HepG2 (cell line): ENCODE data around the gene SMIM1. TPM values are rescaled to one million over a fixed set of nuclear protein-coding genes. Genes with fewer than 3 reads are reported as not detected.

Source experiments
- CBX5 ChIP-seq: sonication (generic); formaldehyde crosslinking; IDR thresholded peaks from 2 replicates; pipeline ENCODE4 v1.4.0; 2020; ENCODE audit warnings: missing genetic modification reagents, borderline replicate concordance
- EZH2 ChIP-seq: conservative IDR thresholded peaks from 2 replicates; pipeline ENCODE4 v1.6.1; 2012; ENCODE audit warnings: mild to moderate bottlenecking, low read depth, low read length, moderate library complexity
- FOXA1 ChIP-seq, 2 experiments: fragments of 450-650 bp in 1 of 2; sonication (generic) in 1 of 2; formaldehyde crosslinking in 1 of 2; IDR thresholded peaks; 2 replicates each; pipeline versions ENCODE4 v1.4.0 to v1.6.1; 2016 to 2020; ENCODE audit warnings: missing genetic modification reagents in 1 of 2
- GLI4 ChIP-seq: sonication (generic); formaldehyde crosslinking; IDR thresholded peaks from 2 replicates; pipeline ENCODE4 v1.5.1; 2020; ENCODE audit warnings: missing genetic modification reagents, mild to moderate bottlenecking, moderate library complexity, borderline replicate concordance
- HOXD1 ChIP-seq: sonication (generic); formaldehyde crosslinking; IDR thresholded peaks from 2 replicates; pipeline ENCODE4 v1.5.0; 2020; ENCODE audit warnings: missing genetic modification reagents
- RCOR2 ChIP-seq: IDR thresholded peaks from 2 replicates; pipeline ENCODE4 v1.6.1; 2016; ENCODE audit warnings: missing biosample characterization, missing genetic modification reagents
- TRIM22 ChIP-seq: fragments of 450-650 bp; IDR thresholded peaks from 2 replicates; pipeline ENCODE4 v1.6.1; 2017
- ZNF329 ChIP-seq: sonication (generic); formaldehyde crosslinking; IDR thresholded peaks from 2 replicates; pipeline ENCODE4 v1.9.0; 2021; ENCODE audit warnings: low read depth, mild to moderate bottlenecking, missing genetic modification reagents
- ZNF503 ChIP-seq: sonication (generic); formaldehyde crosslinking; IDR thresholded peaks from 2 replicates; pipeline ENCODE4 v1.4.0; 2020; ENCODE audit warnings: missing genetic modification reagents
- ZNF512B ChIP-seq: sonication (generic); formaldehyde crosslinking; IDR thresholded peaks from 2 replicates; pipeline ENCODE4 v1.5.1; 2020; ENCODE audit warnings: missing genetic modification reagents, mild to moderate bottlenecking, borderline replicate concordance
- ZNF513 ChIP-seq: sonication (generic); formaldehyde crosslinking; conservative IDR thresholded peaks from 2 replicates; pipeline ENCODE4 v1.5.0; 2020; ENCODE audit warnings: missing genetic modification reagents
- ZNF691 ChIP-seq: sonication (generic); formaldehyde crosslinking; IDR thresholded peaks from 2 replicates; pipeline ENCODE4 v1.4.0; 2020; ENCODE audit warnings: missing genetic modification reagents, low read depth, mild to moderate bottlenecking, borderline replicate concordance
- ZNF704 ChIP-seq: sonication (generic); formaldehyde crosslinking; IDR thresholded peaks from 2 replicates; pipeline ENCODE4 v1.8.1; 2023; ENCODE audit warnings: mild to moderate bottlenecking, inconsistent platforms, moderate library complexity, missing genetic modification reagents, borderline replicate concordance
- ZSCAN20 ChIP-seq: sonication (generic); formaldehyde crosslinking; IDR thresholded peaks from 2 replicates; pipeline ENCODE4 v1.4.0; 2020; ENCODE audit warnings: missing genetic modification reagents, mild to moderate bottlenecking, borderline replicate concordance
- polyA plus RNA-seq, 8 experiments: library from polyadenylated mRNA; depleted of rRNA in 3 of 8; stranded (reverse) in 7 of 8; unstranded in 1 of 8; fragments of >200 nt; fragmentation: Illumina TruSeq in 4 of 8; extraction: Trizol in 4 of 8; gene quantifications; 2 replicates each; pipeline versions ENCODE4 v1.2.1 to v1.2.3, GENCODE V29; 2011 to 2016; ENCODE audit warnings: low read depth in 4 of 8, missing spikeins in 1 of 8, mixed read lengths in 1 of 8; ENCODE audit not compliant: insufficient read depth in 1 of 8
- total RNA-seq, 5 experiments: library from RNA; depleted of rRNA; stranded (reverse); fragments of >200 nt; fragmentation: Illumina TruSeq; extraction: Trizol; gene quantifications; 2 replicates each; pipeline ENCODE4 v1.2.3, GENCODE V29; 2016; ENCODE audit warnings: low read depth in 1 of 5
- TF ChIP-seq, protein P1 (sequence below): sonication (generic); formaldehyde crosslinking; IDR thresholded peaks from 2 replicates; pipeline ENCODE4 v1.4.0; 2020; ENCODE audit warnings: missing genetic modification reagents

The SMIM1 gene
- total and polyA plus RNA-seq, 2 of the 13 experiments (the other 11 are each of a cell fraction or from before 2014, with no cell fraction given), result 12.4 to 56.3 TPM

- TF ChIP-seq ZNF503 (CRISPR knock-in tag), result peak; percentile 64; the same call in 1 of the 2 replicates
- TF ChIP-seq RCOR2 (CRISPR knock-in tag), result no peak
- no peak for TF ChIP-seq ZNF329 (CRISPR knock-in tag)
- TF ChIP-seq ZSCAN20 (CRISPR knock-in tag), result no peak
- TF ChIP-seq, protein P1, sequence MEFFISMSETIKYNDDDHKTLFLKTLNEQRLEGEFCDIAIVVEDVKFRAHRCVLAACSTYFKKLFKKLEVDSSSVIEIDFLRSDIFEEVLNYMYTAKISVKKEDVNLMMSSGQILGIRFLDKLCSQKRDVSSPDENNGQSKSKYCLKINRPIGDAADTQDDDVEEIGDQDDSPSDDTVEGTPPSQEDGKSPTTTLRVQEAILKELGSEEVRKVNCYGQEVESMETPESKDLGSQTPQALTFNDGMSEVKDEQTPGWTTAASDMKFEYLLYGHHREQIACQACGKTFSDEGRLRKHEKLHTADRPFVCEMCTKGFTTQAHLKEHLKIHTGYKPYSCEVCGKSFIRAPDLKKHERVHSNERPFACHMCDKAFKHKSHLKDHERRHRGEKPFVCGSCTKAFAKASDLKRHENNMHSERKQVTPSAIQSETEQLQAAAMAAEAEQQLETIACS, result no peak
- no peak for TF ChIP-seq GLI4 (CRISPR knock-in tag)
- peak; percentile 41; the same call in 1 of the 2 replicates for TF ChIP-seq ZNF704 (CRISPR knock-in tag)
- TF ChIP-seq HOXD1 (CRISPR knock-in tag), result no peak
- TF ChIP-seq TRIM22, result no peak
- TF ChIP-seq ZNF691 (CRISPR knock-in tag), result peak; percentile 51; the same call in 1 of the 2 replicates
- TF ChIP-seq CBX5 (CRISPR knock-in tag), result peak; percentile 84
- no peak for TF ChIP-seq EZH2
- TF ChIP-seq FOXA1 (IDR thresholded peaks at IDR 0.05), result no peak
- no peak for TF ChIP-seq FOXA1 (CRISPR knock-in tag; IDR thresholded peaks at IDR 0.05)
- TF ChIP-seq ZNF513 (CRISPR knock-in tag), result no peak
- no peak for TF ChIP-seq ZNF512B (CRISPR knock-in tag)
These were observed 23.9 kb downstream of the SMIM1 start, which contains the start of gene LRRC47 (continued) for GRCh38 chr1:3796215-3797061.
